Esophagus muscularis mucosa (tissue), 4 donors: ENCODE results near the gene LRRC27.

ENCODE experiments used
- CTCF ChIP-seq, 3 experiments: fragments of 200-600 bp in 2 of 3; fragments of 450-650 bp in 1 of 3; sonication (generic) in 2 of 3; IDR thresholded peaks; one replicate each; pipeline ENCODE4 v1.5.1; 2017 to 2019; ENCODE audit warnings: antibody characterized with exemption in 3 of 3, mild to moderate bottlenecking in 2 of 3, moderate library complexity in 1 of 3
- EP300 ChIP-seq: sonication (generic); formaldehyde crosslinking; IDR thresholded peaks from one replicate; pipeline ENCODE4 v1.6.1; 2017; ENCODE audit warnings: antibody characterized with exemption
- POLR2AphosphoS5 ChIP-seq, 2 donors: sonication (generic); formaldehyde crosslinking; IDR thresholded peaks; one replicate each; pipeline ENCODE4 v1.6.1; 2017; ENCODE audit warnings: antibody characterized with exemption in 2 of 2

DNA sequence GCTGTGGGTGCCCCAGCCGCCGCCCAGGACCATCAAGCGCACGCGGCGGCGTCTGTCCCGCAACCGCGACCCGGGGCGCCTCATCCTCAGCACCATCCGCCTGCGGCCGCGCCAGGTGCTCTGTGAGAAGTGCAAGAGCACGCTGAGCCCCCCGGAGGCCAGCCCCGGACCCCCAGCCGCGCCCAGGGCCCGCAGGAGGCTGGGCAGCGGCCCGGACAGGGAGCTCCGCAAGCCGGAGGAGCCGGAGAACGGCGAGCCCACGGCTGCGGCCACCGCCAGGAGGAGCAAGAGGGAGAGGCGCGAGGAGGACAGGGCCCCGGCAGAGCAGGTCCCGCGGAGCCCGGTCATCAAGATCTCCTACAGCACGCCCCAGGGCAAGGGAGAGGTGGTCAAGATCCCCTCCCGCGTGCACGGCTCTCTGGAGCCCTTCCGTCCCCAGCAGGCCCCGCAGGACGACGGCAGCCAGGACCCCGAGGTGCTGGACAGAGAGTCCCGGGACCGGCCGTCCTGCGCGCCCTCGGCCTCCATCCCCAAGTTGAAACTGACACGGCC lies 73.0 kb downstream of the LRRC27 start:
- no peak for TF ChIP-seq POLR2AphosphoS5 (IDR thresholded peaks at IDR 0.05)
- TF ChIP-seq CTCF (IDR thresholded peaks at IDR 0.05) = no peak
- no peak for TF ChIP-seq EP300
